Stomach (tissue), 9 donors: Measurements from ENCODE around the gene CYP2W1. TPM values are rescaled to one million over a fixed set of nuclear protein-coding genes. Genes with fewer than 3 reads are reported as not detected.

Source experiments
- DNase-seq, 2 donors: peaks; one replicate each; pipeline versions ENCODE4 v3.0.0 to v3.0.0-alpha.2; 2013 to 2019
- H3K27ac ChIP-seq, 5 donors: fragments of 200-600 bp in 4 of 5; sonication (generic) in 4 of 5; one replicate each; pipeline ENCODE4 v1.5.1; 2013 to 2019; ENCODE audit warnings: mild to moderate bottlenecking in 1 of 5, moderate library complexity in 1 of 5
- H3K27me3 ChIP-seq, 3 donors: fragments of 200-600 bp; sonication (generic); one replicate each; pipeline ENCODE4 v1.5.1; 2017 to 2019; ENCODE audit warnings: mixed run types in 1 of 3
- H3K36me3 ChIP-seq, 4 donors: fragments of 200-600 bp; sonication (generic); 1 replicate in 3 of 4; 2 replicates in 1 of 4; pipeline ENCODE4 v1.5.1; 2016 to 2019
- H3K4me1 ChIP-seq, 4 donors: fragments of 200-600 bp; sonication (generic); one replicate each; pipeline ENCODE4 v1.5.1; 2016 to 2019
- H3K4me3 ChIP-seq, 4 donors: fragments of 200-600 bp; sonication (generic) in 3 of 4; one replicate each; pipeline ENCODE4 v1.5.1; 2016 to 2019; ENCODE audit warnings: mild to moderate bottlenecking in 1 of 4
- H3K9me3 ChIP-seq, 4 donors: fragments of 200-600 bp; sonication (generic); one replicate each; pipeline ENCODE4 v1.5.1; 2016 to 2019
- CTCF ChIP-seq, 7 experiments: fragments of 450-650 bp in 4 of 7; fragments of 200-600 bp in 3 of 7; sonication (generic) in 3 of 7; IDR thresholded peaks; one replicate each; pipeline ENCODE4 v1.5.1; 2016 to 2019; ENCODE audit warnings: antibody characterized with exemption in 7 of 7, control low read depth in 2 of 7, mild to moderate bottlenecking in 1 of 7
- EP300 ChIP-seq: sonication (generic); formaldehyde crosslinking; IDR thresholded peaks from one replicate; pipeline ENCODE4 v1.6.1; 2017; ENCODE audit warnings: antibody characterized with exemption
- POLR2A ChIP-seq, 4 donors: fragments of 450-650 bp; IDR thresholded peaks; one replicate each; pipeline ENCODE4 v1.6.1; 2016; ENCODE audit warnings: antibody characterized with exemption in 4 of 4, control low read depth in 2 of 4, mild to moderate bottlenecking in 1 of 4, moderate library complexity in 1 of 4
- POLR2AphosphoS5 ChIP-seq, 3 donors: sonication (generic); formaldehyde crosslinking; IDR thresholded peaks; one replicate each; pipeline ENCODE4 v1.6.1; 2016; ENCODE audit warnings: antibody characterized with exemption in 3 of 3
- WGBS, 5 donors: extraction: QIAGEN DNeasy Blood & Tissue Kit in 3 of 5; methylation state at CpG; one replicate each; pipeline versions ENCODE4 v1.1.5 to v1.1.7; 2013 to 2018; 5-methylcytosine and 5-hydroxymethylcytosine counted together
- intact Hi-C: fragments of 100-400 bp; cut with DNase I; formaldehyde crosslinking; loops from one replicate; pipeline ENCODE4 v1.15.1; 2023; ENCODE audit warnings: low total_unique reads
- polyA plus RNA-seq, 3 donors: library from polyadenylated mRNA; stranded (reverse); fragments of 200-250 nt; gene quantifications; one replicate each; pipeline ENCODE4 v1.2.3, GENCODE V29; 2013
- total RNA-seq, 5 donors: library from RNA; depleted of rRNA; stranded (reverse); fragments of >200 nt; gene quantifications; one replicate each; pipeline versions ENCODE4 v1.1.0 to v1.2.3, GENCODE V29; 2014 to 2016
- donor health status: healthy with polysubstance abuse.
- donor health status: Bipolar disorder and iron deficiency.
- donor health status: healthy.

The CYP2W1 gene
- total and polyA plus RNA-seq, 8 donors, result 0.31 to 7.0 (median 0.65) TPM; not detected in 5

DNA sequence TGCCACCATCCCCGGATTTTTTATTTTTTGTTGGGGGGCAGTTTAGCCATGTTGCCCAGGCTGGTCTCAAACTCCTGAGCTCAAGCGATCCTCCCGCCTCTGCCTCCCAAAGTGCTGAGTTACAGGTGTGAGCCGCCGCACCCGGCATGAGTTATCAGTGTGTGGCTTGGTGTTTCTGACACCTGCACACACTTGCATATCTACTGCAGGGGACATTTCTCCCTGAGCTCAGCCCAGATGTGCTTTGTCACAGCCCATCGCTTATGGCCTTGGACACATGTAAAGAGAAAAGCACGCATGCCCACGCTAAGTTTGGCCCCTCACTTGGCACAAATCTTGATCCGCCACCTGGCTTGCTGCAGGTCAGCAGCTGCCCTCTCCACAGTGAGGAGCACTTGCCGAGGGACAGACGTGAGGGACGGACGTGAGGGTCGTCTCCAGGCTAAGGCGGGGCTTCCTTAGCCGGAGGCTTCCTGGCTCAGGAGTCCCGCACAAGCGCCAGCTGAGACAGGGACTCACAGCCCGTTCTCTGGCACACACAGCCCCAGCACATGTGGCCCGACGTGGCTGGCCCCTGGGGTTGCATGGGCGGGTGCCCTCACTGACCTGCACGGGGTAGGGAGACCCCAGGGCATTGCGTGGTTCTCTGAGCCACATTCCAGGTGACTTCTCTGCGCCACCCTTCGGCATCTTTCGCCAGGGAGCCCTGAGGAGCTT is 11.8 kb downstream of the CYP2W1 start:
- Histone ChIP-seq H3K4me3 (no peak overlapping the region), H3K36me3 (peaks cover 0 to 49% (median 43%) of the 10 kb centered on the region in 4 donors), H3K27ac (no peak overlapping the region), H3K27me3 (peaks cover 0 to 12% (median 0%) of the 10 kb centered on the region in 3 donors), H3K9me3 (no peaks in the 10 kb centered on the region), H3K4me1 (peaks cover 0 to 11% (median 10%) of the 10 kb centered on the region in 4 donors)
- no peak for DNase-seq
- TF ChIP-seq CTCF (IDR thresholded peaks at IDR 0.05), result no peak
- TF ChIP-seq POLR2AphosphoS5 (IDR thresholded peaks at IDR 0.05), result no peak
- no peak for TF ChIP-seq POLR2A (IDR thresholded peaks at IDR 0.05)
- no peak for TF ChIP-seq EP300
- 73 to 83% (median 77%) methylated on average over 9 to 28 of the region's 28 CpGs for WGBS, 5 donors
- intact Hi-C loops, result loop anchor here (5.0 to 10.0 kb wide), 2 partner anchors 68 to 160 kb away; no protein-coding TSS in a partner anchor

DNA sequence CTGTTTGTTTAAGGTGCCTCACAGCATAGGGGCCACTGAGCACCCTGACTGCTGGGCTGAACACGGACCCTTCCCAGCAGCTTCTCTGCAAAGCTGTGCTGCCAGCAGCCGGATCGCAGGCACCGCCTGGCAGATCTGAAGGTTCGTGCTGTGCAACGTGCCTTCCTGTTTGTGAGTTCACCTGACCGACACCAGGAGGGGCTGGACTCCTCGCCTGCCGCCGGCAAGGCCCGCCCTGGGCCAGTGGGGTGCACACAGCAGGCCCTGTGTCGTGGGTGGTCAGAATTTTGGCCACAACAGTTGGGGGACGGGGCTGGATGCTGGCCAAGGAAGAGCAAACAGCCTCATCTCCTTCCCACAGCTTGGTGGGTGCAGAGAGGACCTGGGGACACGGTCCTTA is 12.6 kb downstream of the CYP2W1 start:
- no peak for DNase-seq
- no peaks in the 10 kb centered on the region for H3K9me3 ChIP-seq
- WGBS, 5 donors, result 87 to 90% (median 89%) methylated on average over 13 to 14 of the region's 14 CpGs
- intact Hi-C loops, result loop anchor here (5.0 to 10.0 kb wide), 2 partner anchors 67 to 159 kb away; no protein-coding TSS in a partner anchor
- peaks cover 0 to 8% (median 0%) of the 10 kb centered on the region in 3 donors for H3K27me3 ChIP-seq
- H3K4me1 ChIP-seq, result peaks cover 0 to 11% (median 10%) of the 10 kb centered on the region in 4 donors
- TF ChIP-seq POLR2AphosphoS5 (IDR thresholded peaks at IDR 0.05) (no peak), POLR2A (IDR thresholded peaks at IDR 0.05) (no peak), EP300 (no peak), CTCF (IDR thresholded peaks at IDR 0.05) (no peak)
- H3K4me3 ChIP-seq, result no peak overlapping the region
- no peak overlapping the region for H3K27ac ChIP-seq
- peaks cover 0 to 57% (median 49%) of the 10 kb centered on the region in 4 donors for H3K36me3 ChIP-seq

DNA sequence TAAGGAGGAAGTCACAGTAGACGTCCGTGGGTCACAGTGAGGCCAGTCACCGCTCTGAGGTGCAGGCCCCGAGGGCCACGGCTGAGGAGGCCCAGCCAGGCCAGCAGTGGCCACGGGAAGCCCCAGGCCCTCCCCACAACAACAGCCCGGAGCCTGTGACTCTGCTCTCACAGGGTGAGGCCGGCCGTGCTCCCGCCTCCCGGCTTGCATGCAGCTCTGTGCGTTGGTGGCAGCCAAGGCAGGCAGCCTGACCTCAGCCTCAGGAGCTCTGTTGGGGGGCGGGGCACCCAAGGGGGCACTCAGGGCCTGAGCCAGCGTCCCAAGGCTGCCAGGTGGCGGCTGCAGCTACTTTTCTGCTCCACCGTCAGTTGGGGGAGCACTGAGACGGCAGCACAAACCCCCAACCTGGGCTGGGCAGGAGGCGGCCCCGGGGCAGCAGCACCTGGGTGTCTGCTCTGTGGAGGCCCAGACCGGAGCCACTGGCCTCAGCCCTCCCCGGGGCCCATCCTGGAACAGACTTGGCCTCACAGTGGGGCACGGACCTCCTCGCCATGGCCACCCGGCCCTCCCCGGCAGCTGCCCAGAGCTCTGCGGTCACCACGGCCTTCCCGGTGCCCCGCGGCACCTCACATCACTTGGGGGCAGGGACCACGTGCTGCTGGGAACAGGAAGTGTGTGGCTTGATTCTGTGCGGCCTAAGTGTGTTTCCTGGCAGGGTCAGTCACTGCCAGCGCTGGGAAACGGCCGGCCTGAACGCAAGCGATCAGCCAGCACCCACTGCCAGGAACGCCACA is 13.3 kb downstream of the CYP2W1 start:
- Histone ChIP-seq H3K4me3 (no peak overlapping the region), H3K36me3 (peaks cover 0 to 64% (median 54%) of the 10 kb centered on the region in 4 donors), H3K9me3 (no peaks in the 10 kb centered on the region), H3K27me3 (peaks cover 0 to 1% (median 0%) of the 10 kb centered on the region in 3 donors), H3K27ac (no peak overlapping the region), H3K4me1 (peaks cover 0 to 11% (median 10%) of the 10 kb centered on the region in 4 donors)
- 81 to 90% (median 86%) methylated on average over 9 to 38 of the region's 38 CpGs for WGBS, 5 donors
- intact Hi-C loops, result loop anchor here (5.0 to 10.0 kb wide), 2 partner anchors 66 to 159 kb away; no protein-coding TSS in a partner anchor
- TF ChIP-seq EP300 (no peak), POLR2AphosphoS5 (IDR thresholded peaks at IDR 0.05) (no peak), POLR2A (IDR thresholded peaks at IDR 0.05) (no peak), CTCF (IDR thresholded peaks at IDR 0.05) (no peak)
- DNase-seq, result no peak
